ENCODE data around the gene RPL7A.
"Not testable (repeated sequence)": the region's sequence is repeated elsewhere in the genome, so short reads cannot be mapped to it uniquely, and the experiment has no call there.

RPL7A gene

GRCh38 chr9:133392308-133392707, 44.3 kb downstream of the RPL7A start:
- not testable (repeated sequence) for DNase-seq

GRCh38 chr9:133393399-133393798, 45.4 kb downstream of the RPL7A start:
- no peak for DNase-seq

- no peak for DNase-seq
These were observed 46.8 kb downstream of the RPL7A start for GRCh38 chr9:133394687-133395271.

GRCh38 chr9:133396952-133397351, 48.9 kb downstream of the RPL7A start:
- no peak for DNase-seq

- no peak for DNase-seq
These were observed 49.4 kb downstream of the RPL7A start for GRCh38 chr9:133397370-133397769.

- no peak for DNase-seq
These were observed 49.9 kb downstream of the RPL7A start for GRCh38 chr9:133397895-133398294.

- no peak for DNase-seq
These were observed 52.3 kb downstream of the RPL7A start for GRCh38 chr9:133400292-133400691.

All from DMS153 (cell line).